NCI-H2081 treated with DMSO at 0.1 percent for 48 hours (cell line): ENCODE data around the gene DERL3.
"Not testable (repeated sequence)": the region's sequence is repeated elsewhere in the genome, so short reads cannot be mapped to it uniquely, and the experiment has no call there.

ENCODE experiments used
- DNase-seq: peaks from one replicate; lab custom pipeline; 2025; lab: John Stamatoyannopoulos, UW

The DERL3 gene

DNA sequence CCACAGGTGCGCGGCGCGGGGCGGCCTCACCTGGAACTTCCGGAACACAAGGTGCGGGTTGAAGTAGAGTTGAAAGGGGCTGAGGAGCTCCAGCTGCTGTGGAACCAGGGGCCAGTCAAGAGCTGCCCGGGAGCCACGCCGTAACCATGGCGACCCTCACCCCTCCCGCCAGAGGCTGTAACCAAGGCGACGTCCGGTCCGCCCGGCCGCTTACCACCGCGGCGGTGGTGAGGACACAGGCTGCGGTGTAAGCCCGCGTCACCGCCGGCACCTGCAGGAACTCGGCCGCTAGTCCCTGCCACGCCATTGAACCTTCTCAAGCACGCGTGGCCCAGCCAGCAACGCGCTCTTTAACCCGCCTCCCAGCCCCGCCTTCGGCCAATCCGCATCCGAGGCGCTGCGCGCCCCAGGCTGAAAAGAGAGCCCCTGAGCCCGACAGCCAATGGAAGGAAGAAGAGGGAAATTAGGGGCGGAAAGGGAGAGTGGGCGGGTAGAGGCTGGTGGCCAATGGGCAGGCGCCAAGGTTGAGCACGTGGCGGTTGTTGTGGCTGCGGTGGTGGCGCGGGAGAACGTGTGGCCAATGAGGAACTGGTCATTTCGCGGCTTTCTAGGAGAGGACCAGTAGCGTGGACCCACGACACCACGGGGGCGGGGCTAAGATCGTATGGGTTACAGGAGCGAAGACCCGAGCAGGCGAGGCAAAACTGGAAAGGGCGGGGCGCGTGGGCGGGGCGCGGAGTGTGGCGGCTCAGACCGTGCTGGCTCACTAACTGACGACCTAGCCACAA, at the start of gene DERL3:
Gene DERL3 (minus strand): TSS at position 326 of the 788 bp plus-strand sequence. CDS start 19 bp downstream, at position 307.
- peak; percentile 80 for DNase-seq

DNA sequence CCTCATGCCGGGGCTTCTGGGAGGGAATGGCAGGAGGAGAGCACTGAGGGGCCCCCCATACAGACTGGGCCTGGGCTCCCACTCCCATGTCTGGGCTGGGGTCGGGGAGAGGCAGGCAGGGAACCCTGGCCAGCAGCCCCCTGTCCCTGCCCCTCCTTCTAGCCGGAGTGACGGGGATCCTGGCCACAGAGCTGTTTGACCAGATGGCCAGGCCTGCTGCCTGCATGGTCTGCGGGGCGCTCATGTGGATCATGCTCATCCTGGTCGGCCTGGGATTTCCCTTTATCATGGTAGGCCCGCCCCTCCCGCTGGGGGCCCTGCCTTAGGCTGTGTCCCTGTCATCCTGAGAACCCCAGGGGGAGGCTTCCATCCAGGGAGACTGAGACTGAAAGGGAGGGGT, 45.3 kb upstream of the DERL3 start:
- DNase-seq: no peak

DNA sequence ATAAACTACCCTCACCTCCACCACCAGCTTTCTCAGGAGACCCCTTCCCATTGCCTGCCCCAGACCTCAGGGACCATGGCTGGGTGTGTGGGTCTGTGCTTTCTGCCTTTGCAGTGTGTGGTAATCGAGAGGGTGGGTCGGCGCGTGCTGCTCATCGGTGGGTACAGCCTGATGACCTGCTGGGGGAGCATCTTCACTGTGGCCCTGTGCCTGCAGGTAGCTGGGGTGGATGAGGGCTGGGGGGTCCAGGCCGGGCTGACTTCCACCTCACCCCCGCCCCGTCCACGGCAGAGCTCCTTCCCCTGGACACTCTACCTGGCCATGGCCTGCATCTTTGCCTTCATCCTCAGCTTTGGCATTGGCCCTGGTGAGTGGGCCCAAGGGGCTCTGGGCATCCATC, 44.9 kb upstream of the DERL3 start:
- DNase-seq: no peak

DNA sequence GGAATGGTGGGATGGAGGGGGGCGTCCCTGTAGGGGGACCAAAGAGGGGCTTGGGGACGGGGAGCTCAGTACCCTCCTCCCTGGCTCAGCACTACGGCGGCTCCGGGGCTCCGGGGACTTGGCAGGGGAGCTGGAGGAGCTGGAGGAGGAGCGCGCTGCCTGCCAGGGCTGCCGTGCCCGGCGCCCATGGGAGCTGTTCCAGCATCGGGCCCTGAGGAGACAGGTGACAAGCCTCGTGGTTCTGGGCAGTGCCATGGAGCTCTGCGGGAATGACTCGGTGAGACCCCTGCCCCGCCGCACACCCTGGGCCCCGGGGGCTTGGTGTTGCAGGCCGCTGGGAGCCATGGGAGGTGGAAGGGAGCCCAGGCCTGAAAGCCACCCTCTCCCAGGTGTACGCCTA, 43.6 kb upstream of the DERL3 start:
- no peak for DNase-seq

DNA sequence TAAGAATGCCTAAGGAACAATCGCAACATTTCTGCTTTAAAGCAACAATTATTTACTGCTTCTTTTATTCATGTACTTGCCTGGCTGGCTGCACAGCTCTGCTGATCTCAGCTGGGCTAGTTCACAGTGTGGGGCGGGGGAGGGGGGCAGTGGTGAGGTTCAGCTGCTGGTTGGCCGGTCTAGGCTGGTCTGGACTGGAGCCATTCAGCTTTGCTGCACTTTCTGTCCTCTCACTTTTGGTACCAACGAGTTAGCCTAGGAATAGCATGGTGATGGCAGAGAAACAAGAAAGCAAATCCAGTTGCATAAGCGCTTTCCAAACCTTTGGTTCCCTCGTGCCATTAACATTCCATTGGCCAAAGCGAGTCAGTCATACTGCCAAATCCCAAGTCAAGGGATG, 39.4 kb upstream of the DERL3 start:
- DNase-seq: no peak

DNA sequence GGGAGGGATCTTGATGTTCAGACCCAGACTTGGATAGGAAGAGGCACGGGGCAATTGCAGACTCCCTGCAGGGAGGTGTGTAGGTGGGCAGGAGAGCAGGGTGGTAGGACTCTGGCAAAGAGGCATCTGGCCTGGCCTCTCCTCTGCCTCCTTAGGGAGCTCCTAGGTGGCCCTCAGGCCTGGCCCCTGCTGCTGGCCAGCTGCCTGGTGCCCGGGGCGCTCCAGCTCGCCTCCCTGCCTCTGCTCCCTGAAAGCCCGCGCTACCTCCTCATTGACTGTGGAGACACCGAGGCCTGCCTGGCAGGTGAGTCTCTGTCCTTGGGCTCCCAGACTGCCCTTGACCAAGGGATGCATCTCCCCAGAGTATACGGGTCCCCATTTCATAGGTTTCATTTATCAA, 38.8 kb upstream of the DERL3 start:
- DNase-seq: no peak

DNA sequence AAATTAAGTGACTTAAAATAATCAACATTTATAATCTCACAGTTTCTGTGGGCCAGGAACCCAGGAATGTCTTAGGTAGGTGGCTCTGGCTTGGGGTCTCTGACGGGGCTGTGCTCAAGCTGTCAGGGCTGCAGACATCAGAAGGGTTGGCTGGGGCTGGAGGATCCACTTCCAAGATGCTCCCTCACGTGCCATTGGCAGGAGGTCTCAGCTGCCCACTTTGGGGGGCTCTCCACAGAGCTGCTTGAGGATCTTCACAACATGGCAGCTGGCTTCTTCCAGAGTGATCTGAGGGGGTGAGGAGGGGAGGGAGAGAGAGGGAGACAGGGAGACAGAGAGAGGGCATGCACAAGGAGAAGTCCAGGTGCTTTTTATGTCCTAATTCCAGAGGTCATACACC, 37.0 kb upstream of the DERL3 start:
- DNase-seq: no peak

DNA sequence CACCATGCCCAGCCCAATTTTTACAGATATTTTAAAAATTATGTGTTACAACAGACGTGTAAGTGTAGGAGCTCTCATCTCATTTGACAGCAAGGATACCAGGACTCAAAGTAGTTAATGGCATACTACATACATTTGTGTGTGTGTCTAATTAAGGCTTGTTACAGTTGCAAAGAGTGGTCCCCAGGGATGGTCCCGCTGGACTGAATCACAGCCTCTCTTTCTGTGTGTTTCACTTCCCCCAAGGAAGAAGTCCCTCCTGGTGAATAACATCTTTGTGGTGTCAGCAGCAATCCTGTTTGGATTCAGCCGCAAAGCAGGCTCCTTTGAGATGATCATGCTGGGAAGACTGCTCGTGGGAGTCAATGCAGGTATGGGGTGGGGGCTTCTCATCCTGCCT, 36.1 kb upstream of the DERL3 start:
- no peak for DNase-seq

DNA sequence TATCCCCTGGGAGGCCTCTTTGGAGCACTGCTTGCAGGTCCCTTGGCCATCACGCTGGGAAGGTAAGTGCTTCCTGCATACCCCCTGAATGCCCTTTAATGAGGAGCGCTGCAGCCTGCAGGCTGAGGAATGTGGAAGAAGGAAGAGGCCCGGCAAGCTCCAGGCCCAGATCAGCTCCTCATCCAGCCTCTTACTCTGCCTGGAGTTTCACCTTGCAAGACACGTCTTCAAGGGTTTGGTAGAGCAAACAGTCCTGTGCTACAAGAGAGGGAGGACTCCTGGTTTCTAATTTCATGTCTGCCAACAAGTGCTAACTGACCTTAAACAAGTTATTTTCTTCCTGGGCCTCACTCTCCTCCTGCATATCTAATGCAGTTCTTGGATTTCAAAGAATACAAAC, 29.8 kb upstream of the DERL3 start:
- no peak for DNase-seq

DNA sequence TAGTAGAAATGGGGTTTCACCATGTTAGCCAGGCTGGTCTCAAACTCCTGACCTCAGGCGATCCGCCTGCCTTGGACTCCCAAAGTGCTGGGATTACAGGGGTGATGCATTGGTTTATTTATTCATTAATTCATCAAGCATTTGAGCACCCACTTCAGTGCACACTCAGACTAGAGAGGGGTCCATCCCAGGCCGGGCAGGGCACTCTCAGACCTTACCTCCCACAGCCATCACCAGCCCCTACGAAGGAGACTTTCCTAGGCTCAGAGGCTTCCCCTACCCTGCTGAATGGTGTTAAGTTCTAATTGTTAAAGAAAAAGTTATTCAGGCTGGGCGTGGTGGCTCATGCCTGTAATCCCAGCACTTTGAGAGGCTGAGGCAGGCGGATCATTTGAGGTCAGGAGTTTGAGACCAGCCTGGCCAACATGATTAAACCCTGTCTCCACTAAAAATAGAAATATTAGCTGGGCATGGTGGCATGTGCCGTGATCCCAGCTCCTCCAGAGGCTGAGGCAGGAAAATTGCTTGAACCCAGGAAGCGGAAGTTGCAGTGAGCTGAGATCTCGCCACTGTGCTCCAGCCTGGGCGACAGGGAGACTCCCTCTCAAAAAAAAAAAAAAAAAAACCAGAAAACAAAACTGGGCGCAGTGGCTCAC, 25.8 kb upstream of the DERL3 start:
- not testable (repeated sequence) for DNase-seq

DNA sequence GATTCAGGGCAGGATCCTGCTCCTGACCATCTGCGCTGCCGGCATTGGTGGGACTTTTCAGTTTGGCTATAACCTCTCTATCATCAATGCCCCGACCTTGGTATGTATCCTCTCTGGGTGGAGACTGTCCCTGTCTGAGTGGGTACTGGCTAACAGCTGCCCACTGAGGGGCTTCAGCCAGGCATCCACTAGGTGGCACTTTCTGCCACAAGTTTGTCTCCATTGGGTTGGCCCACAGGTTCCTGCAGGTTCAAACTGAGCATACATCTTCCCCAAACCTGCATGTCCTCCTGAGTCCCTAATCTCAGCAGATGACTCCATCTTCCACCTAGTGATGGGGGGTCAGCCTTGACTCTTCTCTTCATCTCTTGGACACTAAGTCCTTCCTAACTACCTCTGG, 23.3 kb upstream of the DERL3 start:
- DNase-seq: peak; percentile 11

DNA sequence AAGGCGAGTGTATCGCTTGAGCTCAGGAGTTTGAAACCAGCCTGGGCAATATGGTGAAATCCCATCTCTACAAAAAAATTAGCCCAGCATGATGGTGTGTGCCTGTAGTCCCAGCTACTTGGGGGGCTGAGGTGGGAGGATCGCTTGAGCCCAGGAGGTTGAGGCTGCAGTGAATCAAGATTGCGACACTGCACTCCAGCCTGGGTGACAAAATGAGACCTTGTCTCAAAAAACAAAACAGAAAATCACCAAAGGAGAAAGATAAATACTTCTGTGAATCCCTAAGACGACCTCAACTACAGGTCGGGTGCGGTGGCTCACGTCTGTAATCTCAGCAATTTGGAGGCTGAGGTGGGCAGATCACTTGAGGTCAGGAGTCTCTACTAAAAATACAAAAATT, 21.4 kb upstream of the DERL3 start:
- not testable (repeated sequence) for DNase-seq

DNA sequence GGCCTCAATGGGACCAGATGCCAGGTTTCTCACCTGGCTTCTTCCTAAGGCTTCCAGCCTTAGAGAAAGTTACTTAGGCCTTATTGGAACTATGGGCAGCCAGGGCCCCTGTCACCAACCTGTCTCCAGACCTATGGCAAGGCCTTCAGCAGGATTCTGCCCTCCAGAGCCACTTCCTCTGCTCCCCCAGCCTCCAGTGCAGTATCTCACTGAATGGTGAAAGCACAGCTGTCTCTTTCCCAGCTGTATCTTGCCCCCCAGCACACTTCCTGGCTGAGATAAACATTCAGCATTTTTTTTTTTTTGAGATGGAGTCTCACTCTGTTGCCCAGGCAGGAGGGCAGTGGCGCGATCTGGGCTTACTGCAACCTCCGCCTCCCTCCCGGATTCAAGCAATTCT, 20.4 kb upstream of the DERL3 start:
- no peak for DNase-seq

DNA sequence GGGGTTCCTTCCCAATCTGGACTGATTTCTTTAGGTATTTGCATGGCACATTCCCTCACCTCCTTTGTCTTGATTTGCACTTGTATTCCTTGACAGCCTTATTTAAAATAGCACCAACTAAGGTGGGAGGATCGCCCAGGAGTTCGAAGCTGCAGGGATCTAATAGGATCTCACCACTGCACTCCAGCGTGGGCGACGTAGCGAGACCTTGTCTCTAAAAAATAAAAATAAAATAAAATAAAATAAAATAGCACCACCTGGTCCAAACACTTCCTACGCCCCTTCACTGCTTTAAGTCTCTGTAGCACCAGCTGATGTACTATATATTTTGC, 19.6 kb upstream of the DERL3 start:
- no peak for DNase-seq

DNA sequence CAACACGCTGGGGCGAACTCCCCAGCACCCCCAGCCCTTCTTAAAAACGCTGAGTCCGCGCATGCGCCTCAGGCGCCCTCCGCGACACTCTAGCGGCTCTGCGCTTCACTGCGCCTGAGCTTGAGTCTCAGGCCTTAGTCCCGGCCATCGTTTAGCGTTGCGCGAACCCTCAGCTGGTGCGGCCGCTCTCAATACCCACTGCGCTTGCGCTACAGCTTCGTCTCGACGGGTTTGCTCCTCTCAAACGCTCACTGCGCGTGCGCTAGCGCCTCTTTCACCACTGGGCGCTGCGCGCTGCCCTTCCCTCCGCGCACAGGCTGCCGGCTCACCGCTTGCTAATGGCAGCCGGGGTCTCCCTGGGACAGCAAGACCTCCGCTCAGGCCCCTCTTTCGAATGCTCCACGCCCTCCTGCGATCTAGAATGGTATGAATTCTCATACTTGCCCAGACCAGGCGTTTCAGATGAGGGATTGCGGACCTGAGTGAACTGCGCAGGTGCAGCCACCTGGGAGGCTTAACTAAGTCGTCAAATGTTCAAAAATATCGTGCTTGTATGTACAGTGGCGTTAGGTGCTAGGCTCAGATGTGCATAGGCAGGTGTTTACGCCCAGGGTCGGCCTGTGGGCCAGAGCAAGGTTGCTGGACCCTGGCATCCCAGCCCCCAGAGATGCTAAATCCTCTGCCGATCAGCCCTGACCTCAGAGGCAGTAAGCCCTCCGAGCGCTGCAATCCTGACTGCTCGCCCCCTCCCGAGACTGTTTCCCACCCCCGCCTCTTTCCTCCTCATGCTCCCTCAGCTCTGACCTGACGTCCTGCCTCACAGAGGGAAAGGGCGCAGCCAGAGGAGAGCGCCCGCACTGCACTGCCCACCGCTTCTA, 19.0 kb upstream of the DERL3 start, which contains the start of gene SLC2A11:
Gene SLC2A11 (plus strand): TSS at position 270 of the 878 bp plus-strand sequence. CDS start 125 bp downstream, at position 395.
- DNase-seq: peak; percentile 73

DNA sequence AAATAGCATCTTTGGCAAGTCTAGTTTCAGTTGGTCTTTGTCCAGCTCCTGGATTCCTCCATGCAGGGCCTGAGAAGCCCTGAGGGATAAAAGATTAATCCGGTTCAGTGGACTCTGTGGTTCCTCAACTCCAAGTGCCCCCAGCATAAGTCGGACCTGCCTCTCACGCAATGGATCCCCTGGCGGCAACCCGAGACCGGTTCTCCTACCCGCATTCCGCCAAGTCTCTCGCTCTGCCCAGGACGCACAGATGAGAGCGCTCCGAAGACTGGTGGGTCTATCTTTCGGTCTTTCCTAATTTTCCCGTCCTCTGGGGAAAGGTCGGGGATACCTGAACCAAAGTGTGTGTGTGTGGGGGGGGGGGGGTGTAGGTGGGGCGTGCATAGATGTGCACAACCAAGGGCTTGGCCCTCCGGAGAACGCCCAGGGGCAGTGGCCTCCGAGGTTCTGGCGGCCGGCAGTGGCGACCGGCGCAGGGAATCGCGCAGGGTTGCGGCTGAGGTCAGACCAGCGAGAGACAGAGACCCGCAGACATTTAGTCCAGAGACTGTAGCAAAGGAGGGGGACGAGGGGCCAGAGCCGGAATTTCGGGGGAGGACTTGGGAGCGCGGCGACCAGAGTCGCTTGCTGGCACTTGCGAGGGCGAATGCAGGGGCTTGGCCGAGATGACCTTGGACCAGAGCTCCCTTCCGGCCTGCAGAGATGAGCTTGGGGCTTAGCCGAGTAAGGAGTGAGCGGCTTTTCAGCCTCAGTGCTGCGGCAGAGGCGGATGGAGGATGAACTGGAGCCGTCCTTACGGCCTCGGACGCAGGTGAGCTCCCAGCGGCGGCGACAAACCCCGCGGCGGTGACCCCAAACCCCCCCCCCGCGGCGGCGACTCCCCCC, 18.2 kb upstream of the DERL3 start:
- DNase-seq: no peak

DNA sequence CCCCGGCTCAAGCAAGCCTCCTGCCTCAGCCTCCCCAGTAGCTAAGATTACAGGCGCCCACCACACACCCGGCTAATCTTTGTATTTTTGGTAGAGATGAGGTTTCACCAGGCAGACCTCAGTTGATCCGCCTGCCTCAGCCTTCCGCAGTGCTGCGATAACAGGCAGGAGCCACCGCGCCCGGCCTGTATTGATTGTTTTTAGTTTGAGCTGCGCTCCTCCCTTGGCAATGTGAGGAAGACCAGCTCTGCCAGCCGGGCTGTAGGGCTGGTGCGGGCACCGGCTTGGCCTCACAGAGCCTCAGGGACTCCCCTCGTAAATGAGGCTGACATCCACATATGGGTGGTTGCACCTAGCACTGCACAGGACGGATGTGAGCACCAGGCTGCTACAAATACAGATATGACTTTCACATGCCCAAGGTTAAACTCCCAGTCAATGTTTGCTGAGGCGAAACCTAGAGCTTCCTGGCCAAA, 11.4 kb upstream of the DERL3 start:
- no peak for DNase-seq

DNA sequence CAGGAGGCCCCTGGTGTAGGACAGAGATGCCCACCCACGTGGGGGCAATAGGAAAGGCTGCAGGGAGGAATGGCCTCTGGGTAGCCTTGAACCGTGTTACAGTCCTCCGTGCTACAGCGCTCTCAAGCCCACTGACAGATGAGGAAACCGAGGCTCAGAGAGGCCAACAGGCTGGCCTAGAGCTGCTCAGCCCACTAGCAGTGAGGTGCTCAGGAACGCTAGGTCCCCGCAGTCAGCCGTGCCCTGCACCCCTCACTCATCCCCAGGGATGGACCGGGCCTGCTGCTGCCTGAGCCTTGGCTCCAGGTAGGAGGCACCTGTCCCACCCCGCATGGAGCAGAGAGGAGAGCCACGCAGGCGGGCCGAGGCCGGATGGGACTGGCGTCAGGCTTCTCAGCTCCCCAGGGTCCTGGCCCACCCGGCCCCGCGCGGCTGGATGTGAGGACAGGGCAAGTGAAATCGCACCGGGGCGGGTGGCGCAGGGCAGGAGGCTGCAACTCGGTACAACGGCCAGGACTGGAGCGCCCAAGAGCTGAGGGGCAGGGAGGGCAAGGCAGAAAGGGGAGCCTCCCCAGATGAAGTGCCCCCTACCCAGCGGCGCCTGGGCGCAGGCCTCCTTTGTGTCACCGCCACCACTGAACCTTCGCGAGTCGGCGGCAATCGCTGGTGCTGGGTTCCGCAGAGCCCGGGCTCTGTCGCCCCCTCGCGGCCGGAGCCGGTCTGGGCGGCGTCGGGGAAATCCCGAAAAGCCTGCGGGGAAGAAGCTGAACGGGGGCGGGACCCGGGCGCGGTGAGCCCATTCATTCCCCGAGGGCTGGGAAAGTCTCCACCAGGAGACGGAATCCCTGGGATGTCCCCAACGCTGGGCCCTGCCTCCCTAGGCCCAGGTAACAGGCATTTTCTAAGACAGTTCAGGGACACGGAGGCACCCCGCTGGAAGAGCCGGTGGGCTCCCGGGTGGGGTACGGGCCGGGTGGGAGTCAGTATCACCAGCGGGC, 10.5 kb upstream of the DERL3 start:
- DNase-seq: peak; percentile 39

DNA sequence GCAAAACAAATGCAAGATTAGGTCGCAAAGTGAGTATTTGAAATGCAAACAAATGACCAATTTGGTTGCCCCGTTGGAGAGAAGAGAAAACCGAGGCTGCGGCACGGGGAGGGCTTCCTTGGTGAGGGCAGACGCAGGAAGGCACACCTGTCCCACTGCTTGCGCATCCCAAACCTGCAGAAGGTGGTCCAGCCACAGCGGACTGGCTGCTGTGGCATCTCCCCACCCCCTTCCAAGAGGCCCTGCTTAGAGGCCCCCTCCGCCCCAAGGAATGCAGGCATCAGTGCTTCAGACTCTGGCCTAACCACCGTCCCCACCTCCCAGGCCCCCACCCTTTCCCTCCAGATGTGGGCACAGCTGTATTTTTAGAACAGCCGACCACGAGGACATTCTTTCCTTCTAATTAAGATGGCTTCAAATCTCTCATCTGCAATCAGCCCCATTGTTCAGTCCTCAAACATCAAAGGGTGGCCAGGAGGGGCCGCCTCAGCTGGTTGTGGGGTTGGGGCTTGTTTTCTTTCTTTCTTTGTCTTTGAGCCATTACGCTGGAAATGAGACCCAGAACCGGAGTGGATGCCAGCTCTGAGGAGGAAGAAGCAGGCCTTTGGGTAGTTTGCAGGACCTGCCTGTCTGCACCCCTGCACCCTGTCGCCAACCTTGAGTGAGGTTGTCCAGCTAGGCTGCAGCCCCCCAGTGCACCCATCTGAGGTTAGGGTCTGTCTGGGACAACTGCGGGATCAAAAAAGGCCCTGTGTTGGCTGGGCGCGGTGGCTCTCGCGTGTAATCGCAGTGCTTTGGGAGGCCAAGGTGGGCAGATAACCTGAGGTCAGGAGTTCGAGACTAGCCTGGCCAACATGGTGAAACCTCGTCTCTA, 9.4 kb upstream of the DERL3 start:
- no peak for DNase-seq
